GM19324 (cell line): ENCODE data around the gene CDK17.
"Not testable (repeated sequence)": the region's sequence is repeated elsewhere in the genome, so short reads cannot be mapped to it uniquely, and the experiment has no call there.

Experiments used
- ATAC-seq: cut with Tn5 transposase; IDR thresholded peaks from one replicate; pipeline ENCODE4 v1.9.1; 2021; ENCODE audit warnings: mild to moderate bottlenecking, moderate library complexity; ENCODE audit not compliant: unreplicated experiment, low FRiP score

Gene CDK17

DNA sequence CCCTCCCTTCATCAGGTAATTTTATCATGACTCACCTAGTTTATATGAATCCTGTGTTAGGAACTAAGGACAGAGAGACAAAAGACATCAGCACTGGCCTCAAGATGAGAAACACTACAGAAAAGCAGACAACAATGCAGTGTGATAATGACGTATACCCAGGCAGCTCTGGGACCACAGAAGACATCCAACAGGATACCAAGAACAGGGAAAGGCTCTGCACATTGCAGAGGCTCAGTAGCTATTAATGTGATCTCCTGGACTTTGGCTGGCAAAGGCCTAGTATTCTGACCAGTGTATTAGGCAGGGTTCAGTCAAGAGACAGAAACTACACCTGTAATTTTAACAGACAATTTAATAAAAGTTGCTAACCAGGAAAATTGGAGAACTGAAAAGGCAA lies 39.7 kb downstream of the CDK17 start:
- no peak for ATAC-seq

DNA sequence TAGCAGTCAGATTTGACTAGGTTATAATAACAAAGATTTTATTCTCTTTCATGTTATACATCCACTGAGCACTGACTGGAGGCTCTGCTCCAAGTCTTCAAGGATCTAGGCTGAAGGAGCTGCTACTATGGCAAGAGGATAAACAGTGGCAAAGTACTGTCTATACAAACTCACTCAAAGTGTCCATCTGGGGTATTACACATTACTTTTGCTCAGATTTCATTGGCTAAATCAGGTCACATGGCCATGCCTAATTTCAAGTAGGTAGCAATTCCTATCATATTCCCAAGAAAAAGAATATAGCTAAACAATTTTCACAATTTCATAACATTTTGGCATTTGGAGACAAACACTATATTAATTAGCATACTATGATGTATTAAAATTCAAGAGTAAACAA lies 40.9 kb downstream of the CDK17 start:
- ATAC-seq = no peak

DNA sequence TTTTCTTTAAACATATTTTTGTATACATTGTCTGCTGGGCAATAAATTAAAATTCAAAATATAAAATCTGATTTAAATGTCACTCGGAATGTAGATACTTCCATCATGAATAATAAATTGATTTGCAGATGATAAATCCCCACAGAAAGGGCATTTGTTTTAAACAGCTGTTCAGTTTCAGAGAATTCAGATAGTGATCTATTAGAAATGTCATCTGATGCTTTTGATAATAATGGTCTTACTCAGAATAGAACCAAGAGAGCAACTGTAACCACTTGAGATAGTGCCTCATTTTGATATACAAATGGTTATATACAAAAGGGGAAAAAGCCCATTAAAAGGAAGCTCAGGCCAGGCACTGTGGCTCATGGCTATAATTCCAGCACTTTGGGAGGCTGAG lies 43.4 kb downstream of the CDK17 start:
- no peak for ATAC-seq

DNA sequence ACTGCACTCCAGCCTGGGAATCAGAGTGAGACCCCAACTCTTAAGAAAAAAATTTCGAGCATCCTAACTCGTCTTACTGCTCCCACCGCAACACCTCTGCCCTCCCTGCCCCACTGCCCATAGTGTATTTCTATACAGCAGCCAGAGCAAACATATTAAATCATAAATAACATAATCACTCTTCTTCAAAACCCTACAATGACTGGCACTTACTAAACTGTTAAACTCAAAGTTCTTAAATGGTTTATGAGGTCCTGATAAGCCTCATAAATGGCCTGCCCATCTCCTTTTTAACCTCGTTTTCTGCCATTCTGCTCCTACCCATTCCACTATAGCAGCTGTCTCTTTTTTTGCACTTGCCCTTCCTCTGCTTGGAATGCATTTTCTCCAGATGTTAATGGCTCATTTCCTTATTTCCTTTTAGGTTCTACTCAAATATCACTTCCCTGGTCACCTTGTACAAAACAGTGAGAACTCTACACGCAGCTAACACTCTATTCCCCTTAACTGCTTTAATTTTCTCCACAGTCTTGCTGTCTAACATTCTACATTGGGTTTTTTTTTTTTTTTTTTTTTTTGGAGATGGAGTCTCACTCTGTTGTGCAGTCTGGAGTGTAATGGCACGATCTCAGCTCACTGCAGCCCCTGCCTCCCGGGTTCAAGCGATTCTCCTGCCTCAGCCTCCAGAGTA lies 45.2 kb downstream of the CDK17 start:
- ATAC-seq = no peak

DNA sequence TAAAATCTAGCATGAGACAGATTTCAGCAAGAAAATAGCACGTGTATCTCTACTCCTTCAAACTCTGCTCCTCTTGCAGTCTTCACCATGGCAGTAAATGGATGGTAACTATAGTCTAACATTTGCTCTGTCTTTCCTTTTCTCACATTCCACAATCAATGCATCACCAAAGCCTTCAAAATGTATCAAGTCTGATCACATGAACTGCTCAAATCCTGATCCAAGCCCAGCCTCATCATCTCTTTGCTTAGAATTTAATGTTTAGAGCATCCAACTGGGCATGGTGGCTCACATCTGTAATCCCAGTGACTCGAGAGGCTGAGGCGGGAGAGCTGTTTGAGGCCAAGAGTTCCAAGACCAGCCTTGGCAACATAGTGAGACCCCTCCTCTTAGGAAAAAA lies 45.9 kb downstream of the CDK17 start:
- no peak for ATAC-seq

DNA sequence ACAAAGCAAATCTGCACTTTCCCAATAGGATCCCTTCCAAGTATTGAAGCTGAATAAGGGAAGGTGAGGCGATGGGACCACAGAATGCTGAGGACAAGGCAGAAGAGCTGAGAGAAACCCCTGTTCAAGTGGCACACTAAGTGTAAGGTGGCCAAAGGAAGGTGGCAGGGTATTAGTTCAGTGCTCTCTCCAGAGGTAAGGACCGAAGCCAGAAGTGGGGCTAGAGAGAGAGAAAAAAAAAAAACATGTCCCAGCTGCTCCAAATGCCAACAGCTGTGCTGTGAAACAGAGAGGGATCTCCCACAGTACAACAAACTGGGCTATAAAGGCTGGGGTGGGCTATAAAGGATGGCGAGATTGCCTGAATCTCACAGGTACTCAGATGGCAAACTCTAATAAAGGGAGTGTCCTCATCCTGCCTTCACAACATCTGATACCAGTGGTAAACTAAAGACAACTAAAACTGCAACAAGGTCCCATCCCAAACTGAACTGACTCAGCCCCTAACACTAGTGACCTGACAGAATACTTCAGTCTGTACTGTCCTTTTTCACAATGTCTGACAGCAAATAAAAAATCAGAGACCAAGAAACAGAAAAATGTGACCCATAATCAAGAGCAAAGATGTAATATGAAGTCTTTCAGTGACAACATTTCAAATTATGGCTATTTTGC lies 47.9 kb downstream of the CDK17 start:
- no peak for ATAC-seq

DNA sequence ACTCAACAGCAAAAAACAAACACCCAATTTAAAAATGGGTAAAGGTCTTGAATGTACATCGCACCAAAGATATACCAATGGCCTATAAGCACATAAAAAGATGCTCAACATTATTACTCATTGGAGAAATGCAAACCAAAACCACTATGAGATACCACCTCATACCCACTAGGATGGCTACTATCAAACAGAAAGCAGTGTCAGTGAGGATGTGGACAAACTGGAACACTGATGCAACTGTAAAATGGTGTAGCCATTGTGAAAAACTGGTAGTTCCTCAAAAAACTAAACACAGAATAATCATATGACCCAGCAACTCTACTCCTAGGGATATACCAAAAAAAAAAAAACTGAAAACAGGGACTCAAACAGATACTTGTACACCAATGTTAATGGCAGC lies 49.3 kb downstream of the CDK17 start:
- ATAC-seq = no peak

DNA sequence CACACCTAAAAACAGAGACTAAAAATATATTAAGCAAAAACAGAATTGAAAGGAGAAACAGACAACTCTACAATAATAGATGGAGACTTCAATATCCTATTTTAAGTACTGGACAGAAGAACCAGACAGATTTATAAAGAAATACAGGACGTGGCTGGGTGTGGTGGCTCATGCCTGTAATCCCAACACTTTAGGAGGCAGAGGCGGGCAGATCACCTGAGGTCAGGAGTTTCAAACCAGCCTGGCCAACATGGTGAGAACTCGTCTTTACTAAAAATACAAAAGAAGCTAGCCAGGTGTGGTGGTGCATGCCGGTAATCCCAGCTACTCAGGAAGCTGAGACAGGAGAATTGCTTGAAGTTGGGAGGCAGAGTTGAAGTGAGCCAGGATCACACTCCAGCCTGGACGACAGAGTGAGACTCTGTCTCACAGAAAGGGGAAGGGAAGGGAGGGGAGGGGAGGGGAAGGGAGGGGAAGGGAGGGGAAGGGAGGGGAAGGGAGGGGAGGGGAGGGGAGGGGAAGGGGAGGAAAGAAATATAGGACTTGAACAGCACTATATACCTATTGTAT lies 53.0 kb downstream of the CDK17 start:
- no peak for ATAC-seq

DNA sequence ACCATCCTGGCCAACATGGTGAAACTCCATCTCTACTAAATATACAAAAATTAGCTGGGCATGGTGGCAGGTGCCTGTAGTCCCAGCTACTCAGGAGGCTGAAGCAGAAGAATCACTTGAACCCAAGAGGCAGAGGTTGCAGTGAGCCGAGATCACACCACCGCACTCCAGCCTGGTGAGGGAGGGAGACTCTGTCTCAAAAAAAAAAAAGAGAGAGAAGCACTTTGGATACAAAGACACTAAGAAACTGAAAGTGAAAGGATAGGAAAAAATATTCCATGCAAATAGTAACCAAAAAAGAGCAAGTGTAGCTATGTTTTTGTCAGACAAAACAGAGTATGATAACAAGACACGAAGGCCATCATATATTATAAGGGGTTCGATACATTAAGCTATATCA lies 53.5 kb downstream of the CDK17 start:
- ATAC-seq = not testable (repeated sequence)

DNA sequence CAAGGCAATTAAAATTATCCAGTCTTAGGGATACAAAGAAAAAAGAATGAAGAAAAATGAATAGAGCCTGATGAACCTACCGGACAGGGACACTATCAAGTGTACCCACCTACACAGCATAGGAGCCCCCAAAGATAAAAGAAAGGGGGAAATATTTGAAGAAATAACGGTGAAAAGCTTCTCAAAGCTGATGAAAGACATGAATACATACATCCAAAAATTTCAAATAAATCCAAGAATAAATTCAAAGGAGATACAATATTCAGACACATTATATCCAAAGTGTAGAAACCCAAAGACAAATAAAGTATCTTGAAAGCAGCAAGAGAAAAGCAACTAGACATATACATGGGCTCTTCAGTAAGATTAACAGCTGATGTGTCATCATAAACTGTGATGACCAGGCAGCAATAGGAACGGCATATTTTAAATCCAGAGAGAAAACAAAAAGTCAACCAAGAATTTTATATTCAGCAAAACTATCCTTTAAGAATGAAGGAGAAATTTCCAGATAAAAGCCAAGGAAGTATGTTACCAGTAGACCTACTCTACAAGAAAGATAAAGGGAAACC lies 56.0 kb downstream of the CDK17 start:
- no peak for ATAC-seq

DNA sequence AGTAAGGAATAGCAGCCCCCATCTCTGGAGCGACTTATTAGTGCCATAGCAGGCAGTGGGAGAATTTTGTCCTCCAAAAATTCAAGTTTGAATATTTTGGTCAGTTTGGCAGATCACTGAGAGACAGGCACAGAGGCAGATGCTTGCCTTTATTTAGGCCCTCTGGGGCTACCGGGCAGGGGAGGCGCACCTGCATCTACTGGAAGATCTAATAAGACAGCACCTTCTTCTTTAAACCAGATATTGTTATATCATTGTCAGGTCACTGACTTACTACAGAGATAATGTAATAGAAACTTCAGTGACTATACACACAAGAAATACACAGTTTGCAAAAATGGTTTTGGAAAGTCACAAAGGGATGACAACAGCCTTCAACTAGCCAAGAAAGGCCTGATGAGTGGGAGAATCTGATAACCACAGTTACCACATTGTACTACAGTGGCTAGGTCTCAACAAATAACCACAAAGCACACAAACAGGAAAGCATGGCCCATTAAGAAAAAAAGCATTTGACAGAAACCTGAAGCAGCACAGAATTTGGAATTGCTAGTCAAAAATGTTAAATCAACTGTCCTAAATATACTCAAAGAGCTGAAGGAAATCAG lies 56.8 kb downstream of the CDK17 start:
- peak; percentile 78 for ATAC-seq

DNA sequence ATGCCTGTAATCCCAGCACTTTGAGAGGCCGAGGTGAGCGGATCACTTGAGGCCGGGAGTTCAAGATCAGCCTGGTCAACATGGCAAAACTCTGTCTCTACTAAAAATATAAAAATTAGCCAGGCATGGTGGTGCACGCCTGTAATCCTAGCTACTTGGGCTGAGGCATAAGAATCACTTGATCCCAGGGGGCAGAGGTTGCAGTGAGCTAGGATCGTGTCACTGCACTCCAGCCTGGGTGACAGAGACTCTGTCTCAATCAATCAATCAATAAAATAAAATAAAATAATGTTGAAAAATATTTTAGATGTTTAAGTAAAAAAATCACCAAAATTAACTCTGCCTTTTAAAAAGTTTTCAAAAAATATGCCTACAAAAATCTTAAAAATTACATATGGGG lies 60.6 kb downstream of the CDK17 start:
- ATAC-seq = not testable (repeated sequence)

DNA sequence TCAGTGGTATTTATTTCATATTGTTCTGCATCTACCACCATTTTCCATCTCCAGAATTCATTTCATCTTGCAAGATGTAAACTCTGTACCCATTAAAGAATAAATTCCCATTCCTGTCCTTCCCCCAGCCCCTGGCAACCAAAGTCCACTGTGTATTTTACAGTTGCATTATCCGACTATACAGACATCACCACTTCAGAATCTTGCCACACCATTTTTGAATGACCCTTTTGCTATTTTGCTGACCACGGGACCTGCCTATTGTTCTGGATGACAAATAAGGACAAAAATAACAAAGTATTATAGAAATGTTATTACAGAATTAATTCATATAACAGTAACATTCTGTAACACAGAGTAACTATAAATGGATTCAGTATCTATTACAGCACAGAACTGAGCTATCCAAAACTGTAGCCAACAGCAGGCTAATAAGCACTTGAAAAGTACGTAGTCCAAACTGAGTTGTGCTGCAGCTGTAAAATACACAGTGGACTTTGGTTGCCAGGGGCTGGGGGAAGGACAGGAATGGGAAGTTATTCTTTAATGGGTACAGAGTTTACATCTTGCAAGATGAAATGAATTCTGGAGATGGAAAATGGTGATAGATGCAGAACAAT lies 61.3 kb downstream of the CDK17 start:
- no peak for ATAC-seq

DNA sequence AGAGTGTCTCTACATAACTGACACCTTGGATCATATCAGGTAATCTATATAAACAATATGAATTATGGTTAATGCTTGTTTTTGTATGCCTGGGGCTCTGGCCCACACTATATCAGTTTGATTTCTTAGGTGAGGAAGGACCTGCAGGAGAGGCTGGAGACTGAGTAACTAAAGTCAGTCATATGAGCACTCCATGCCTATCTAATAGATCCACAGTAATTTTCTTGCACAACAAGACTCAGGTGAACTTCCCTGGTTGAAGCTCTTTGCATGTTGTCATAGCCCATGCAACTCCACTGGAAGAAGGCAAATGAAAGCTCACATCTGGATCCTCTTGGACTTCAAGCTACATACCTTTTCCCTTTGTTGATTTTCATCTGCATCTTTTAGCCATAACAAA lies 62.3 kb downstream of the CDK17 start:
- ATAC-seq = no peak

DNA sequence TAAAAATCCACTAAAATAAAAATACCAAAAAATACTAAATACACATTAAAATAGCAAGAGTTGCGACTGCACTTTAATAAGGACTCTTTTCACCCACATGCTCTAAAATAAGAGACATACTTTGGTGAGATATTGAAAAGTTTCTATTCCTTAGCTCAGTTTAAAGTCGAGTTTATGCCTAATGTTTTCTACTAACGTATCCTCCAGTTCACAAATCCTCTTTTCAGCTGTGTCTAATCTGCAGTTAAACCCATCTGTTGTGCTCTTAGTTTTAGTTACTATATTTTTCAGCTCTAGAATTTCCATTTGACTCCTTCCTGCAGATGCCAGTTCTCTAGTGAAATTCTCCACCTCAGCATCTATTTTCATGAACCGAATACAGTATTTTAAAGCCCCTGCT lies 63.8 kb downstream of the CDK17 start:
- ATAC-seq = no peak

DNA sequence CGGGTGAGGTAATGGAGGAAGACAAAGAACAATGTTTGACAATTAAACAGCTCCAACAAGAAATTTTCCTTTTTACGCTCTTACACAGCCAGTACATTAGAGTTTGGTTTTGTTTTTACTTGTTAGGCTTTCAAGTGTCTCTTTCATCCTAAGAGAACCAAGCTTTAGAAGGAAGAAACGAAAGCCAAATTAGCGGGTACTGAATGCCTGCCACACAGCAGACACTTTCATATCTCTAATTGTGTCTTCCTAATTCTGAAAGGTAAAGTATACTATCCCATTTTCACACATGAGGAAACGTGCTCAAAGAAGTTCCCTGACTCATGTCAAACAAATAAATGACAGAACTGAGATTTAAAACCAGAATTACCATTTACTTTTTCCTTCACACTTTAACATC lies 65.0 kb downstream of the CDK17 start:
- peak; percentile 81 for ATAC-seq

DNA sequence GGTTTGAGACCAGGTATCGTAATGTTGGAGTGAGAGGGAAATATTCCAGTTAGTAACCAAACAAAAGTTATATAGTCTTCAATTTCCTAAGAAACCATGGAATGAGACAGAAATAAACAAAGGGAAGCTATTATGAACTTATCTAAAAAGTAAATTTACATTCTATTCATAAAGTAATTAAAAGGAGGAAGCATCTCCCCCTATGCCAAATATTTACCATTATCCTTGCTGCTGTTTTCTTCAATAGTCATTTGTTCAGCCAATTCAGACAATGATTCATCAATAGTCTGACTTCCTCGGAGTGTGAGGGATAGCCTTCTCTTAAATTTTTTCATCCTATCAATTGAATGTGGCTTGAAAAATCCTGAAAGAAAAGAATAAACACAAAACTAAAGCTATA lies 65.7 kb downstream of the CDK17 start:
- ATAC-seq = no peak

DNA sequence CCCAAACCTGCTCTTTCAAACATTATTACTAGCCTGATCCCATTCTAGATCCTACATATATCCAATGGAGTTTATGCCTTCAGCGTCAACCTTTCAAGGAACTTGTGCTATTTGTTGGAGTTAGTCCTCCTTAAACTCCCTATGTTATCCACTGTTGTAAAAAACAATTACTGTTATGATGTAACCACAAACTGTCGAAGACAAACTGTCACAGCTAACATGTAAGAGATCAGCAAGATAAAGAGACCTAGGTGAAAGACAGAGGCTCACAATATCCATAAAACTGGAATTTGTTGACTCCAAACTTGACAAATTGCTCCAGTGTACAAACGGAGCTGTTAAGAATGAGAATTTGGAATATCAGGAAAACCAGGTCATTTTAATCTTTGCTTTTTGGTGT lies 70.7 kb downstream of the CDK17 start:
- no peak for ATAC-seq

DNA sequence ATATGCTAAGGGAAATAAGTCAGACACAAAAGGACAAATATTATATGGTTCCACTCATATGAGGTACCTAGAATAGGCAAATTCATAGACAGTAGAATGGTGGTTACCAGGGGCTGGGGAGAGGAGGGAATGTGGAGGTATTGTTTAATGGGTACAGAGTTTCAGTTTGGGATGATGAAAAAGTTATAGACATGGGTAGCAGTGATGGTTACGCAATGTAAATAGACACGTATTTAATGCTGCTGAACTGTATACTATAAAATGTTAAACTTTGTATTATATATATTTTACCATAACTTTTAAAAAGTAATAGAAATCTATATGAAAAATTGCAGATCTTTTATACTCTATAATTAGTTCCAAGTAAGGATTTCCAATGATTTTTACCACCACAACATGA lies 71.2 kb downstream of the CDK17 start:
- no peak for ATAC-seq

DNA sequence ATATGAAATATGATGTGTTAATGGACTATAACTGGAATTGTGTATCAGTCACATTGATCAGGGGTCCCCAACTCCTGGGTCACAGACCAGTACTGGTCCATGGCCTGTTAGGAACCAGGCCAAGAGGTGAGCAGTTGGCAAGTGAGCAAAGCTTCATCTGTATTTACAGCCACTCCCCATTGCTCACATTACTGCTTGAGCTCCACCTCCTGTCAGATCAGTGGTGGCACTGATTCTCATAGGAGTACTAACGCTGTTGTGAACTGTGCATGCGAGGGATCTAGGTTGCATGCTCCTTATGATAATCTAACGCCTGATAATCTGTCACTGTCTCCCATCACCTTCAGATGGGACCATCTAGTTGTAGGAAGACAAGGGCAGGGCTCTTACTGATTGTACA lies 72.3 kb downstream of the CDK17 start:
- ATAC-seq = no peak

DNA sequence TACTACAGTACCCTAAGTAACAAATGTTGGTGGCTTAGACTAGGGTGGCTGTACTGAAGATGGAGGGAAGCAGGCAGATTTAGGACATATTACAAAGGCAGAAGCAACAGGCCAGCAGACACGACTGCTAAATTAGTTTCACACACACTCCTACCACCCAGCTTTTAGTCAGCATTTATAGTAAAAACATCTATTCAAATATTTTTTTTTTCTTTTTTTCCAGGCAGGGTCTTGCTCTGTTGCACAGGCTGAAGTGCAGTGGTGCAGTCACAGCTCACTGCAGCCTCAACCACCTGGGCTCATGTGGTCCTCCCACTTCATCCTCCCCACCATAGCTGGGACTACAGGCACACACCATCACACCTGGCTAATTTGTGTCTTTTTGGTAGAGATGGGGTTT lies 72.9 kb downstream of the CDK17 start:
- peak; percentile 70 for ATAC-seq
